Transverse colon (tissue), 3 donors: ENCODE measurements around the gene DPYD.

Source experiments
- CTCF ChIP-seq, 5 experiments: fragments of 200-600 bp in 3 of 5; fragments of 450-650 bp in 2 of 5; sonication (generic) in 3 of 5; IDR thresholded peaks; 1 replicate in 2 of 5; 2 replicates in 3 of 5; pipeline ENCODE4 v1.5.1; 2016 to 2017; ENCODE audit warnings: antibody characterized with exemption in 5 of 5, inconsistent platforms in 3 of 5, mild to moderate bottlenecking in 2 of 5, moderate library complexity in 1 of 5
- EP300 ChIP-seq: sonication (generic); formaldehyde crosslinking; IDR thresholded peaks from one replicate; pipeline ENCODE4 v1.6.1; 2017; ENCODE audit warnings: antibody characterized with exemption, low read depth

DNA sequence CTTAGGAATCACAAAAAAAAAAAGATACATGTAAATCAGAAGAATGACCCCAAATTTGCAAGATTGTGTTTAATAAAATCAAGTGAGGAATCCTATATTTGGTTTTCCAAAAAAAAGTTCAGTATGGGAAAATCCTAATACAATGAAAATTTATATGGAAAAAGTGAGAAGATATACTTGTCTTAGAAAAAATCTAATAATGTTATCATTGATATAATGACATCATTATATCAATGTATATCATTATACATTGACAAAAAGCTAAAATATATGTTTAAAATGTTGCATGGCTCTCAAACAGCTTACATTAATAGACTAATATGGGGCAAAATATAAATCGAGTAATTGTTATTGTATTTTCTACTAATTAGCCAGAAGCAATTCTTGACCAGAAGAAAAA is 37.0 kb downstream of the DPYD start:
- TF ChIP-seq CTCF (IDR thresholded peaks at IDR 0.05), result no peak
- no peak for TF ChIP-seq EP300
